GM20431 (cell line): Measurements from ENCODE around the gene C5orf47.
"Not testable (repeated sequence)": the region's sequence is repeated elsewhere in the genome, so short reads cannot be mapped to it uniquely, and the experiment has no call there.

Experiments used
- in situ Hi-C: fragments of 300-500 bp; cut with MseI, MboI; formaldehyde crosslinking; loops from one replicate; pipeline ENCODE4 v1.15.0; 2020; ENCODE audit warnings: low sequenced_read_pairs; ENCODE audit not compliant: unreplicated experiment

Gene C5orf47

GRCh38 chr5:173969167-173970049, 19.6 kb upstream of the C5orf47 start:
- in situ Hi-C loops = loop anchor here (5.0 kb wide), 1 partner anchor 347 kb away; no protein-coding TSS in a partner anchor

- in situ Hi-C loops = loop anchor here (5.0 kb wide), 1 partner anchor 349 kb away; no protein-coding TSS in a partner anchor
Measured at GRCh38 chr5:173970878-173971650, 17.9 kb upstream of the C5orf47 start.

GRCh38 chr5:173971681-173972345, 17.2 kb upstream of the C5orf47 start:
- in situ Hi-C loops = loop anchor here (5.0 kb wide), 1 partner anchor 350 kb away; no protein-coding TSS in a partner anchor

- in situ Hi-C loops = loop anchor here (5.0 kb wide), 1 partner anchor 350 kb away; no protein-coding TSS in a partner anchor
Measured at GRCh38 chr5:173972607-173972924, 16.4 kb upstream of the C5orf47 start.

GRCh38 chr5:173972925-173973615, 15.9 kb upstream of the C5orf47 start:
- in situ Hi-C loops = loop anchor here (5.0 kb wide), 1 partner anchor 351 kb away; no protein-coding TSS in a partner anchor

GRCh38 chr5:173973616-173973969, 15.4 kb upstream of the C5orf47 start:
- in situ Hi-C loops = loop anchor here (5.0 kb wide), 1 partner anchor 351 kb away; no protein-coding TSS in a partner anchor

GRCh38 chr5:173974688-173975239, 14.2 kb upstream of the C5orf47 start:
- in situ Hi-C loops = loop anchor here (5.0 kb wide), 1 partner anchor 352 kb away; no protein-coding TSS in a partner anchor

- in situ Hi-C loops = no loop called here
Measured at GRCh38 chr5:173981185-173981761, 7.7 kb upstream of the C5orf47 start.

- in situ Hi-C loops = no loop called here
Measured at GRCh38 chr5:173984218-173984617, 4.8 kb upstream of the C5orf47 start.

- in situ Hi-C loops = no loop called here
Measured at GRCh38 chr5:173989432-173990082, 587 bp downstream of the C5orf47 start.

GRCh38 chr5:173997331-173997730, 8.4 kb downstream of the C5orf47 start:
- in situ Hi-C loops = no loop called here

- in situ Hi-C loops = no loop called here
Measured at GRCh38 chr5:173998531-173998930, 9.6 kb downstream of the C5orf47 start.

- in situ Hi-C loops = no loop called here
Measured at GRCh38 chr5:174000076-174000475, 11.1 kb downstream of the C5orf47 start.

- in situ Hi-C loops = no loop called here
Measured at GRCh38 chr5:174003795-174004194, 14.8 kb downstream of the C5orf47 start.

- in situ Hi-C loops = no loop called here
Measured at GRCh38 chr5:174008922-174009321, 20.0 kb downstream of the C5orf47 start.

- in situ Hi-C loops = no loop called here
Measured at GRCh38 chr5:174010365-174010764, 21.4 kb downstream of the C5orf47 start.

GRCh38 chr5:174011441-174011840, 22.5 kb downstream of the C5orf47 start:
- in situ Hi-C loops = no loop called here

GRCh38 chr5:174020069-174020927, 31.3 kb downstream of the C5orf47 start:
- in situ Hi-C loops = not testable (repeated sequence)
